Retinal pigment epithelial cell (primary cell): ENCODE measurements around the gene FCHSD2.
"Not testable (repeated sequence)": the region's sequence is repeated elsewhere in the genome, so short reads cannot be mapped to it uniquely, and the experiment has no call there.

Experiments
- DNase-seq: peaks from one replicate; pipeline ENCODE4 v3.0.0-alpha.2; 2010; ENCODE audit warnings: low read depth
- H3K4me3 ChIP-seq: 2 replicates; pipeline ENCODE4 v1.5.1; 2011; ENCODE audit warnings: mild to moderate bottlenecking, low read length, control low read depth, moderate library complexity
- TF ChIP-seq, protein P1 (sequence below): conservative IDR thresholded peaks from 2 replicates; pipeline ENCODE4 v1.5.1; 2011; ENCODE audit warnings: low read depth, low read length, control low read depth, inconsistent platforms

FCHSD2 gene

DNA sequence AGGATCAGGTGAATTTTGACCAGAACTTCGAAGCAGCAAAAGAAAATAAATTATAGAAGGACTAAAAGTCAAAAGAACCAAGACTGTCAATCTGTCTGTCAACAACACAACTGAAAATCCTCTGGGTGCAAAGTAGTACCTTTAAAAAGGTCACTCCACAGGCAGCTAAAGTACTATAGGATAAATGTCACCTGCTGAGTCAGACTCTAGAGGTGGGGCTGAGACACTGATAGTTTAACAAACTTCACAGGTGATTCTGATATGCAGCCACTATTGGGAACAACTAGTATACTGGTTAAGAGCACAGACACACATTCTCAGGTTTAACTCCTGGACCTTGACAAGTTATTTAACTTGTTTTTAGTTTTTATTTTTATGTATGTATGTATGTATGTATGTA is 107.3 kb downstream of the FCHSD2 start:
- DNase-seq = no peak
- TF ChIP-seq, protein P1, sequence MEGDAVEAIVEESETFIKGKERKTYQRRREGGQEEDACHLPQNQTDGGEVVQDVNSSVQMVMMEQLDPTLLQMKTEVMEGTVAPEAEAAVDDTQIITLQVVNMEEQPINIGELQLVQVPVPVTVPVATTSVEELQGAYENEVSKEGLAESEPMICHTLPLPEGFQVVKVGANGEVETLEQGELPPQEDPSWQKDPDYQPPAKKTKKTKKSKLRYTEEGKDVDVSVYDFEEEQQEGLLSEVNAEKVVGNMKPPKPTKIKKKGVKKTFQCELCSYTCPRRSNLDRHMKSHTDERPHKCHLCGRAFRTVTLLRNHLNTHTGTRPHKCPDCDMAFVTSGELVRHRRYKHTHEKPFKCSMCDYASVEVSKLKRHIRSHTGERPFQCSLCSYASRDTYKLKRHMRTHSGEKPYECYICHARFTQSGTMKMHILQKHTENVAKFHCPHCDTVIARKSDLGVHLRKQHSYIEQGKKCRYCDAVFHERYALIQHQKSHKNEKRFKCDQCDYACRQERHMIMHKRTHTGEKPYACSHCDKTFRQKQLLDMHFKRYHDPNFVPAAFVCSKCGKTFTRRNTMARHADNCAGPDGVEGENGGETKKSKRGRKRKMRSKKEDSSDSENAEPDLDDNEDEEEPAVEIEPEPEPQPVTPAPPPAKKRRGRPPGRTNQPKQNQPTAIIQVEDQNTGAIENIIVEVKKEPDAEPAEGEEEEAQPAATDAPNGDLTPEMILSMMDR = no peak
- H3K4me3 ChIP-seq = no peak overlapping the region

DNA sequence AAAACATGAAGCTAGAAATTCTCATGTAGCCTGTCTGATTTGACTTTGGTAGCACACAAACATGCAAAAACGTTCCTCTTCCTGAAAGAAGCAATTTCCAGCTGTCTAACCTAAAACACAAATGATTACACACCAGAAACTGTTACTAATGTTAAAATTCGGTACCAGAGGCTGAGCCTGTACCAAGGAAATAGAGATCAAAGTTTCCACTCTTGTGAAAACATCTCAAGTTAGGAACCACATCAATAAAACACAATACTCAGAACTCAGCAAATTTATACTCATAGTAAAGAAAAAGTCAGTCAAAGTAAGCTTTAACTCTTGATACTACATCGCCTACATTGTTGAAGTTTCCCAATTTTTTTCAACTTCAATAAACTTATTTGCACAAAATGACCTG is 107.8 kb downstream of the FCHSD2 start:
- DNase-seq = no peak
- TF ChIP-seq, protein P1 = no peak
- no peak overlapping the region for H3K4me3 ChIP-seq

GRCh38 chr11:73030130-73030529 is 112.0 kb downstream of the FCHSD2 start:
- no peak for DNase-seq
- H3K4me3 ChIP-seq = no peak overlapping the region
- TF ChIP-seq, protein P1 = no peak

GRCh38 chr11:73029403-73029802 is 112.7 kb downstream of the FCHSD2 start:
- H3K4me3 ChIP-seq = no peak overlapping the region
- no peak for DNase-seq
- TF ChIP-seq, protein P1 = no peak

- DNase-seq = no peak
- TF ChIP-seq, protein P1 = no peak
- no peak overlapping the region for H3K4me3 ChIP-seq
Measured at GRCh38 chr11:73028611-73029010, 113.5 kb downstream of the FCHSD2 start.

GRCh38 chr11:73027840-73028239 is 114.3 kb downstream of the FCHSD2 start:
- DNase-seq, H3K4me3 ChIP-seq: not testable (repeated sequence)

- DNase-seq = no peak
- no peak overlapping the region for H3K4me3 ChIP-seq
- TF ChIP-seq, protein P1 = no peak
Measured at GRCh38 chr11:73024639-73025038, 117.5 kb downstream of the FCHSD2 start.

DNA sequence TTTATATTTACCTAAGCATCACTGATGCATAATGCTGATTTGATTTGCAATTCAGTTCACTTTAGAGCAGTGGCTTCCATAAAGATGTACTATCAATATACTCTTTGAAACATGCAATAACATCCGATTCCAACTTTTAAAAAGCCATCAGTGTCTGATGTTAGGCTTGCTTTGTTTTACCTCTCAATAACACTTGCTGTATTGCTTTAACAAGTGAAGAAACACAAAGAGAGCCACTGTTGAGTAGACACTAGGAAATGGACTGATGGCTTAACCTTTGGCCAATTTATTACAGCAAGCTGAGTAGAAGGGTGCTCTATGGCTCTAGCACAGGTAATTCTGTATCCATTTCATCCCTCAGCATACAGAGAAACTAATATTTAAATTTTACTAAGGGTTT is 122.1 kb downstream of the FCHSD2 start:
- TF ChIP-seq, protein P1 = no peak
- no peak overlapping the region for H3K4me3 ChIP-seq
- DNase-seq = no peak
